ENCODE measurements around the gene DNAH10. TPM values are rescaled to one million over a fixed set of nuclear protein-coding genes. Genes with fewer than 3 reads are reported as not detected.

The DNAH10 gene
- total and polyA plus RNA-seq, 10 of the 15 experiments (the other 5 are each of a cell fraction or from before 2014, with no cell fraction given), result 0.01 to 0.32 (median 0.06) TPM

DNA sequence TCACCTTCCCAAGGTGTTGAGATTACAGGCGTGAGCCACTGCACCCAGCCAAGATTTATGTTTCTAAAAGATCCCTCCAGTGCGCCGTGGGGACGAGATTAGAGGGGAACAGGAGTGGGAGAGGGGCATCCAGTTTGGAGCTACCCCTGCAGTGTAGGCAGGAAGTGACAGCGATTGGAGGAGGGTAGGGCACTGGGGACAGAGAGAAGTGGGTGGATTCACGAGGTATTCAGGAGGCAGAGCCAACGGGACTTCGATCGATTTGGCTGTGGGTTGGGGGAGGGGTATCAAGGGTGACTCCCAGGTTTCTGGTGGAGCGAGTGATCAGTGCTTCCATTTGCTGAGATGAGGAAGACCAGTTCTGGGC is 128.4 kb downstream of the DNAH10 start (continued):
- TF ChIP-seq BHLHE40 (IDR thresholded peaks at IDR 0.05; ENCODE audit: borderline replicate concordance in 1 of 2, low read depth in 2 of 2, low read length in 1 of 2) (no peak), CBX5 (IDR thresholded peaks at IDR 0.05; ENCODE audit: low read depth) (no peak), BMI1 (IDR thresholded peaks at IDR 0.05; ENCODE audit: borderline replicate concordance) (no peak), IKZF1 (conservative IDR thresholded peaks at IDR 0.05) (no peak), STAT3 (IDR thresholded peaks at IDR 0.05; ENCODE audit: low read depth, low read length) (no peak)
- TF ChIP-seq, protein P1, sequence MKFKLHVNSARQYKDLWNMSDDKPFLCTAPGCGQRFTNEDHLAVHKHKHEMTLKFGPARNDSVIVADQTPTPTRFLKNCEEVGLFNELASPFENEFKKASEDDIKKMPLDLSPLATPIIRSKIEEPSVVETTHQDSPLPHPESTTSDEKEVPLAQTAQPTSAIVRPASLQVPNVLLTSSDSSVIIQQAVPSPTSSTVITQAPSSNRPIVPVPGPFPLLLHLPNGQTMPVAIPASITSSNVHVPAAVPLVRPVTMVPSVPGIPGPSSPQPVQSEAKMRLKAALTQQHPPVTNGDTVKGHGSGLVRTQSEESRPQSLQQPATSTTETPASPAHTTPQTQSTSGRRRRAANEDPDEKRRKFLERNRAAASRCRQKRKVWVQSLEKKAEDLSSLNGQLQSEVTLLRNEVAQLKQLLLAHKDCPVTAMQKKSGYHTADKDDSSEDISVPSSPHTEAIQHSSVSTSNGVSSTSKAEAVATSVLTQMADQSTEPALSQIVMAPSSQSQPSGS (IDR thresholded peaks at IDR 0.05; ENCODE audit: low read length), result no peak

DNA sequence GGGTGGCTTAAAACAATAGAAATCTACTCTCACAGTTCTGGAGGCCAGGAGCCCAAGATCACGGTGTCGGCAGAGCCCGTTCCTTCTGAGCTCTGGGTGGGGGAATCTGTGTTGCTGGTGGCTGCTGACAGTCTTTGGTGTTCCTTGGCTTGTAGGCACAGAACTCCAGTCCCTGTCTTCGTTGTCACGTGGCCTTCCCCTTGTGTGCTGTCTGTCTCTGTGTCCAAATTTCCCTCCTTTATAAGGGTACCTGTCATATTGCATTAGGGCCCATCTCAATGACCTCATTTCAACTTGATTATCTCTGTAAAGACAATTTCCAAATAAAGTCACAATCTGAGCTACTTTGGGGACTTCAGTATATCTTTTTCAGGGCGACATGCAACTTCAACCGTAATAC is 128.9 kb downstream of the DNAH10 start:
- H3K4me2 ChIP-seq (ENCODE audit: control insufficient read depth, insufficient read depth), result no peak overlapping the region
- ChIA-PET CTCF (no interaction called here), SMC1A (ENCODE audit: uncharacterized antibody, unreplicated experiment) (no interaction called here), POLR2A (no interaction called here), RAD21 (ENCODE audit: unreplicated experiment) (no interaction called here)
- H3K9me3 ChIP-seq (replicated peaks; ENCODE audit: control insufficient read depth, insufficient read depth, low read length), result no peaks in the 10 kb centered on the region
- no peaks in the 10 kb centered on the region; a peak in 1 of 4 replicates for H3K27me3 ChIP-seq (replicated peaks in 1 of 2; ENCODE audit: control insufficient read depth in 2 of 2, insufficient read depth in 2 of 2, low read length in 1 of 2)
- no peak overlapping the region for H3K27ac ChIP-seq (ENCODE audit: control insufficient read depth, insufficient read depth)
- H4K20me1 ChIP-seq (ENCODE audit: control insufficient read depth, insufficient read depth), result no peaks in the 10 kb centered on the region
- intact Hi-C loops (cut with micrococcal nuclease; ENCODE audit: unreplicated experiment), result no loop called here
- H3K79me2 ChIP-seq (ENCODE audit: control insufficient read depth, insufficient read depth, low read length), result no peaks in the 10 kb centered on the region
- no peaks in the 10 kb centered on the region for H3K4me1 ChIP-seq (ENCODE audit: control insufficient read depth, insufficient read depth, low read length)
- no peaks in the 10 kb centered on the region for H3K36me3 ChIP-seq (ENCODE audit: control insufficient read depth in 2 of 2, insufficient read depth in 2 of 2, low read length in 1 of 2)
- no peak overlapping the region for H3K4me3 ChIP-seq
- ATAC-seq (no peak), FAIRE-seq (no peak), DNase-seq (ENCODE audit: low read depth, low spot score) (no peak)
- H2AFZ ChIP-seq (ENCODE audit: control insufficient read depth, low read depth, low read length), result no peak overlapping the region
- WGBS (ENCODE audit: insufficient coverage, insufficient replicate concordance, low lambda C conversion rate, missing lambda C conversion rate), result 64% methylated on average over 7 of the region's 7 CpGs
- in situ Hi-C loops (cut with MboI), result no loop called here
- no TSS peak for BruUV-seq (replicated peaks)
- no peak overlapping the region for H3K9ac ChIP-seq (ENCODE audit: control insufficient read depth, insufficient read depth, low read length)
- TF ChIP-seq ZBED1 (IDR thresholded peaks at IDR 0.05; ENCODE audit: borderline replicate concordance), result no peak
- no peak for TF ChIP-seq BMI1 (IDR thresholded peaks at IDR 0.05; ENCODE audit: borderline replicate concordance)
- no peak for TF ChIP-seq RAD21 (IDR thresholded peaks at IDR 0.05; ENCODE audit: insufficient read depth, low read depth, low read length)
- TF ChIP-seq, protein P2, sequence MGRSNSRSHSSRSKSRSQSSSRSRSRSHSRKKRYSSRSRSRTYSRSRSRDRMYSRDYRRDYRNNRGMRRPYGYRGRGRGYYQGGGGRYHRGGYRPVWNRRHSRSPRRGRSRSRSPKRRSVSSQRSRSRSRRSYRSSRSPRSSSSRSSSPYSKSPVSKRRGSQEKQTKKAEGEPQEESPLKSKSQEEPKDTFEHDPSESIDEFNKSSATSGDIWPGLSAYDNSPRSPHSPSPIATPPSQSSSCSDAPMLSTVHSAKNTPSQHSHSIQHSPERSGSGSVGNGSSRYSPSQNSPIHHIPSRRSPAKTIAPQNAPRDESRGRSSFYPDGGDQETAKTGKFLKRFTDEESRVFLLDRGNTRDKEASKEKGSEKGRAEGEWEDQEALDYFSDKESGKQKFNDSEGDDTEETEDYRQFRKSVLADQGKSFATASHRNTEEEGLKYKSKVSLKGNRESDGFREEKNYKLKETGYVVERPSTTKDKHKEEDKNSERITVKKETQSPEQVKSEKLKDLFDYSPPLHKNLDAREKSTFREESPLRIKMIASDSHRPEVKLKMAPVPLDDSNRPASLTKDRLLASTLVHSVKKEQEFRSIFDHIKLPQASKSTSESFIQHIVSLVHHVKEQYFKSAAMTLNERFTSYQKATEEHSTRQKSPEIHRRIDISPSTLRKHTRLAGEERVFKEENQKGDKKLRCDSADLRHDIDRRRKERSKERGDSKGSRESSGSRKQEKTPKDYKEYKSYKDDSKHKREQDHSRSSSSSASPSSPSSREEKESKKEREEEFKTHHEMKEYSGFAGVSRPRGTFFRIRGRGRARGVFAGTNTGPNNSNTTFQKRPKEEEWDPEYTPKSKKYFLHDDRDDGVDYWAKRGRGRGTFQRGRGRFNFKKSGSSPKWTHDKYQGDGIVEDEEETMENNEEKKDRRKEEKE (IDR thresholded peaks at IDR 0.05), result no peak
- no peak for TF ChIP-seq SUZ12 (IDR thresholded peaks at IDR 0.05; ENCODE audit: unreplicated experiment)
- no peak for TF ChIP-seq BACH1 (IDR thresholded peaks at IDR 0.05; ENCODE audit: borderline replicate concordance)
- no peak for TF ChIP-seq CHD1 (IDR thresholded peaks at IDR 0.05; ENCODE audit: low read depth, low read length)
- no peak for TF ChIP-seq ATF7 (IDR thresholded peaks at IDR 0.05; ENCODE audit: low read depth)
- no peak for TF ChIP-seq SIX5 (IDR thresholded peaks at IDR 0.05; ENCODE audit: low read depth, low read length, severe bottlenecking)
- TF ChIP-seq E2F4 (IDR thresholded peaks at IDR 0.05; ENCODE audit: low read depth, low read length), result no peak
- no peak for TF ChIP-seq BRCA1 (IDR thresholded peaks at IDR 0.05; ENCODE audit: low read depth, low read length)
- no peak for TF ChIP-seq HDGF (IDR thresholded peaks at IDR 0.05)
- TF ChIP-seq CBX3 (IDR thresholded peaks at IDR 0.05; ENCODE audit: borderline replicate concordance, low read depth), result no peak
- TF ChIP-seq SRF (IDR thresholded peaks at IDR 0.05; ENCODE audit: low read depth in 2 of 2, low read length in 2 of 2), result no peak
- no peak for TF ChIP-seq EED (IDR thresholded peaks at IDR 0.05; ENCODE audit: low read depth)
- TF ChIP-seq FOS (IDR thresholded peaks at IDR 0.05; ENCODE audit: borderline replicate concordance, extremely low read depth, insufficient read length), result no peak
